ENCODE results near the gene BCL3.

DNA sequence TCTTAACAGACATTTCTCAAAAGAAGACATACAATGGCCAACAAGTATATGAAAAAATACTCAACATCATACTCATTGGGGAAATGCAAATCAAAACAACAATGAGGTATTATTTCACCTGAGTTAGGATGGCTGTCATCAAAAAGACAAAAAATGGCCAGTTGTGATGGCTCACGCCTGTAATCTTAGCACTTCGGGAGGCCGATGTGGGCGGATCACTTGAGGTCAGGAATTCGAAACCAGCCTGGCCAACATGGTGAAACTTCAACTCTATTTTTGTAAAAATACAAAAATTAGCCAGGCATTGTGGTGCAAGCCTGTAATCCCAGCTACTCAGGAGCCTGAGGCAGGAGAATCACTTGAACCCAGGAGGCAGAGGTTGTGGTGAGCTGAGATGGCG lies 27.6 kb upstream of the BCL3 start:
- TF ChIP-seq, protein P1, sequence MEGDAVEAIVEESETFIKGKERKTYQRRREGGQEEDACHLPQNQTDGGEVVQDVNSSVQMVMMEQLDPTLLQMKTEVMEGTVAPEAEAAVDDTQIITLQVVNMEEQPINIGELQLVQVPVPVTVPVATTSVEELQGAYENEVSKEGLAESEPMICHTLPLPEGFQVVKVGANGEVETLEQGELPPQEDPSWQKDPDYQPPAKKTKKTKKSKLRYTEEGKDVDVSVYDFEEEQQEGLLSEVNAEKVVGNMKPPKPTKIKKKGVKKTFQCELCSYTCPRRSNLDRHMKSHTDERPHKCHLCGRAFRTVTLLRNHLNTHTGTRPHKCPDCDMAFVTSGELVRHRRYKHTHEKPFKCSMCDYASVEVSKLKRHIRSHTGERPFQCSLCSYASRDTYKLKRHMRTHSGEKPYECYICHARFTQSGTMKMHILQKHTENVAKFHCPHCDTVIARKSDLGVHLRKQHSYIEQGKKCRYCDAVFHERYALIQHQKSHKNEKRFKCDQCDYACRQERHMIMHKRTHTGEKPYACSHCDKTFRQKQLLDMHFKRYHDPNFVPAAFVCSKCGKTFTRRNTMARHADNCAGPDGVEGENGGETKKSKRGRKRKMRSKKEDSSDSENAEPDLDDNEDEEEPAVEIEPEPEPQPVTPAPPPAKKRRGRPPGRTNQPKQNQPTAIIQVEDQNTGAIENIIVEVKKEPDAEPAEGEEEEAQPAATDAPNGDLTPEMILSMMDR (IDR thresholded peaks at IDR 0.05): no peak
- TF ChIP-seq POLR2A (IDR thresholded peaks at IDR 0.05): no peak
